ENCODE data around the gene CMSS1. TPM values are rescaled to one million over a fixed set of nuclear protein-coding genes. Genes with fewer than 3 reads are reported as not detected.
"Not testable (repeated sequence)": the region's sequence is repeated elsewhere in the genome, so short reads cannot be mapped to it uniquely, and the experiment has no call there.

Gene CMSS1
- total RNA-seq, 1 experiment from 2014 or later = 93.8 TPM

DNA sequence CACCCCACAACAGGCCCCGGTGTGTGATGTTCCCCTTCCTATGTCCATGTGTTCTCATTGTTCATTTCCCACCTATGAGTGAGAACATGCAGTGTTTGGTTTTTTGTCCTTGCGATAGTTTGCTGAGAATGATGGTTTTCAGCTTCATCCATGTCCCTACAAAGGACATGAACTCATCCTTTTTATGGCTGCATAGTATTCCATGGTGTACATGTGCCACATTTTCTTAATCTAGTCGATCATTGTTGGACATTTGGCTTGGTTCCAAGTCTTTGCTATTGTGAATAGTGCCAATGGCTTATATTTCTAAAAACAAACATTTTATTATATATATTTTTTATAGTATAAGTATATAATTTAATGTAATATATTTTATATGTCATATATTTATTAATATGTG, 233.9 kb downstream of the CMSS1 start:
- not testable (repeated sequence) for H3K9me3 ChIP-seq (replicated peaks); H3K27me3 ChIP-seq; H3K36me3 ChIP-seq; H3K4me3 ChIP-seq; DNase-seq; H3K27ac ChIP-seq
- H3K4me1 ChIP-seq = peaks cover 19% of the 10 kb centered on the region

- Histone ChIP-seq H3K27me3 (no peaks in the 10 kb centered on the region), H3K9me3 (replicated peaks) (no peaks in the 10 kb centered on the region), H3K36me3 (no peaks in the 10 kb centered on the region), H3K4me1 (no peaks in the 10 kb centered on the region), H3K4me3 (no peak overlapping the region), H3K27ac (no peak overlapping the region)
- DNase-seq = no peak
These were observed 236.4 kb downstream of the CMSS1 start for GRCh38 chr3:100053951-100054620.

GRCh38 chr3:100057716-100058575, 240.3 kb downstream of the CMSS1 start:
- Histone ChIP-seq H3K36me3 (no peaks in the 10 kb centered on the region), H3K4me1 (no peaks in the 10 kb centered on the region), H3K4me3 (no peak overlapping the region), H3K27me3 (no peaks in the 10 kb centered on the region), H3K9me3 (replicated peaks) (no peaks in the 10 kb centered on the region), H3K27ac (no peak overlapping the region)
- DNase-seq = no peak

DNA sequence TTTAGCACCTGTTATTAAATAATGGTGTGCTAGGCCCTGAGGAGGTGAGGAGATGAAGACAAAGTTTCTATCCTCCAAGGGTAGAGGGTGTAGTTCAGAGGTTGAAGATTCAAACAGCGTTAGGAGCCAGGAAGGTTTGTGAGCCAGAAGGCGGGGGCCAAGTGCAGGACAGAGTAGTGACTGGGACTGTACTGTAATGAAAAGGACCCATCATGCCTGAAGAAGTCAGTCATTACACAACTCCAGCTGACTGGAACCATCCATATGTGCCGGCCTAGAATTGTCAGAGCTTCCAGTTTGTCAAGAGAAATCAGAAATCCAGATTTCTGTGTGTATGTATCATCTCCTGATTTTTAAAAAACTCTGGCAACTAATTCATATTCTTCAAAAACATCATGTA, 241.8 kb downstream of the CMSS1 start:
- DNase-seq = no peak
- no peaks in the 10 kb centered on the region for H3K36me3 ChIP-seq
- no peaks in the 10 kb centered on the region for H3K9me3 ChIP-seq (replicated peaks)
- H3K4me3 ChIP-seq = no peak overlapping the region
- H3K27ac ChIP-seq = no peak overlapping the region
- H3K27me3 ChIP-seq = no peaks in the 10 kb centered on the region
- H3K4me1 ChIP-seq = no peaks in the 10 kb centered on the region

GRCh38 chr3:100060685-100061484, 243.2 kb downstream of the CMSS1 start:
- no peaks in the 10 kb centered on the region for H3K27me3 ChIP-seq
- H3K4me3 ChIP-seq = no peak overlapping the region
- DNase-seq = no peak
- H3K4me1 ChIP-seq = peaks cover under 1% of the 10 kb centered on the region; the same call in 1 of the 2 replicates
- H3K9me3 ChIP-seq (replicated peaks) = 0 out of 2 replicates have a peak, but pooled peaks cover 2% of the 10 kb centered on the region
- H3K27ac ChIP-seq = no peak overlapping the region
- no peaks in the 10 kb centered on the region for H3K36me3 ChIP-seq

GRCh38 chr3:100062665-100063064, 245.0 kb downstream of the CMSS1 start:
- Histone ChIP-seq H3K9me3 (replicated peaks) (0 out of 2 replicates have a peak, but pooled peaks cover 2% of the 10 kb centered on the region), H3K36me3 (no peaks in the 10 kb centered on the region), H3K27me3 (no peaks in the 10 kb centered on the region), H3K4me1 (peaks cover 3% of the 10 kb centered on the region; the same call in 1 of the 2 replicates), H3K4me3 (no peak overlapping the region), H3K27ac (no peak overlapping the region)
- no peak for DNase-seq

DNA sequence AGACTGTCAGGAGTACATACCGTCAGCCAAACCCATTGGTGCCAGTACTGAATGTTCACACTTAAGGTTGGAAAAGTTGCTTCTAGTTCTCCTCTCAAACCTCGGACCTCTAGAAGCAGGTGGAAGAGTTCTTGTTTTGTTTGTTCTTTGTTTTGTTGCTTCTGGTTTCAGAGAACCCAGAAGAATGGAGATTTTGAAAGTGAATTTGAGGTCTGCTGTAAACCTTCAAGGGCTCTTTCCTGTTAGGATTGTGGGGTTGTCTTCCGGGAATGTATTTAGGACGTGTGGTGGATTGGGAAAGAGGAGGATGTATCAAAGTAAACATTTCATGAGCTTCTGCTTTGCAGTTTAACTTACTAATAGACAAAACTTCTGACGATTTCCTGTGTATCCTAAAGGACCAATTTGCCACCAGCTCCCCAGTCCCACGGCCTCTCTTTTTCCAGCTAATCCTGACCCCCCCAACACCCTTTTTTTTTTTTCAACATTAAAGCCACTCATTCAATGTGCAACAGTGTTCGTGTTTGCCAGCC, 246.3 kb downstream of the CMSS1 start:
- H3K4me1 ChIP-seq = peaks cover 3% of the 10 kb centered on the region; the same call in 1 of the 2 replicates
- no peak overlapping the region for H3K4me3 ChIP-seq
- H3K27ac ChIP-seq = no peak overlapping the region
- H3K9me3 ChIP-seq (replicated peaks) = 0 out of 2 replicates have a peak, but pooled peaks cover 2% of the 10 kb centered on the region
- H3K27me3 ChIP-seq = no peaks in the 10 kb centered on the region
- no peaks in the 10 kb centered on the region for H3K36me3 ChIP-seq
- DNase-seq = no peak

GRCh38 chr3:100067589-100067988, 249.9 kb downstream of the CMSS1 start:
- peaks cover 8% of the 10 kb centered on the region; the same call in 1 of the 2 replicates for H3K9me3 ChIP-seq (replicated peaks)
- no peak for DNase-seq
- no peak overlapping the region for H3K27ac ChIP-seq
- no peak overlapping the region for H3K4me3 ChIP-seq
- H3K4me1 ChIP-seq = peaks cover 24% of the 10 kb centered on the region
- H3K36me3 ChIP-seq = no peaks in the 10 kb centered on the region
- H3K27me3 ChIP-seq = no peaks in the 10 kb centered on the region

GRCh38 chr3:100068826-100069225, 251.2 kb downstream of the CMSS1 start:
- Histone ChIP-seq H3K4me3 (no peak overlapping the region), H3K27ac (no peak overlapping the region), H3K36me3 (no peaks in the 10 kb centered on the region), H3K9me3 (replicated peaks) (peaks cover 8% of the 10 kb centered on the region; the same call in 1 of the 2 replicates), H3K4me1 (peaks cover 34% of the 10 kb centered on the region), H3K27me3 (no peaks in the 10 kb centered on the region)
- DNase-seq = peak; percentile 66 to 76

- Histone ChIP-seq H3K27ac (no peak overlapping the region), H3K36me3 (no peaks in the 10 kb centered on the region), H3K4me3 (no peak overlapping the region), H3K4me1 (peaks cover 40% of the 10 kb centered on the region), H3K9me3 (replicated peaks) (peaks cover 8% of the 10 kb centered on the region; the same call in 1 of the 2 replicates), H3K27me3 (no peaks in the 10 kb centered on the region)
- no peak for DNase-seq
These were observed 251.8 kb downstream of the CMSS1 start for GRCh38 chr3:100069472-100069871.

GRCh38 chr3:100072326-100073048, 254.8 kb downstream of the CMSS1 start:
- Histone ChIP-seq H3K9me3 (replicated peaks) (peaks cover 6% of the 10 kb centered on the region; the same call in 1 of the 2 replicates), H3K36me3 (no peaks in the 10 kb centered on the region), H3K27me3 (no peaks in the 10 kb centered on the region), H3K4me3 (no peak overlapping the region), H3K27ac (no peak overlapping the region), H3K4me1 (peaks cover 39% of the 10 kb centered on the region)
- DNase-seq = peak in 1 of 2 experiments; percentile 38

GRCh38 chr3:100073049-100073713, 255.5 kb downstream of the CMSS1 start:
- no peak for DNase-seq
- Histone ChIP-seq H3K9me3 (replicated peaks) (peaks cover 6% of the 10 kb centered on the region; the same call in 1 of the 2 replicates), H3K4me3 (no peak overlapping the region), H3K27me3 (no peaks in the 10 kb centered on the region), H3K4me1 (peaks cover 39% of the 10 kb centered on the region), H3K36me3 (no peaks in the 10 kb centered on the region), H3K27ac (no peak overlapping the region; the same call in 1 of the 2 replicates)

- H3K9me3 ChIP-seq (replicated peaks) = peaks cover 6% of the 10 kb centered on the region; the same call in 1 of the 2 replicates
- no peaks in the 10 kb centered on the region for H3K27me3 ChIP-seq
- peak overlapping the region; percentile 24; the same call in 1 of the 2 replicates for H3K27ac ChIP-seq
- no peaks in the 10 kb centered on the region for H3K36me3 ChIP-seq
- peak; percentile 71 for DNase-seq
- peaks cover 39% of the 10 kb centered on the region for H3K4me1 ChIP-seq
- peak overlapping the region; percentile 17; the same call in 1 of the 2 replicates for H3K4me3 ChIP-seq
These were observed 256.1 kb downstream of the CMSS1 start for GRCh38 chr3:100073714-100074307.
